Panc1 (cell line): ENCODE data around the gene UBE2E2.

Experiments
- POLR2AphosphoS5 ChIP-seq: IDR thresholded peaks from 2 replicates; pipeline ENCODE4 v1.6.1; 2012; ENCODE audit warnings: mild to moderate bottlenecking, low read depth, low read length, moderate library complexity
- REST ChIP-seq, 2 experiments: IDR thresholded peaks; 2 replicates each; pipeline ENCODE4 v1.6.1; 2011 to 2012; ENCODE audit warnings: low read depth in 2 of 2, control low read depth in 1 of 2, low read length in 1 of 2, mild to moderate bottlenecking in 1 of 2, moderate library complexity in 1 of 2; ENCODE audit not compliant: insufficient read depth in 1 of 2
- SIN3A ChIP-seq: IDR thresholded peaks from 2 replicates; pipeline ENCODE4 v1.6.1; 2012; ENCODE audit warnings: low read depth, mild to moderate bottlenecking, low read length, moderate library complexity, borderline replicate concordance; ENCODE audit not compliant: insufficient read depth
- TCF7L2 ChIP-seq: IDR thresholded peaks from 2 replicates; pipeline ENCODE4 v1.6.1; 2011; ENCODE audit warnings: mild to moderate bottlenecking, low read depth, low read length, inconsistent platforms
- TF ChIP-seq, protein P1 (sequence below): fragments of 450-650 bp; IDR thresholded peaks from 2 replicates; pipeline ENCODE4 v1.5.1; 2017; ENCODE audit warnings: mild to moderate bottlenecking

GRCh38 chr3:23620638-23621015 lies 417.5 kb downstream of the UBE2E2 start:
- TF ChIP-seq, protein P1, sequence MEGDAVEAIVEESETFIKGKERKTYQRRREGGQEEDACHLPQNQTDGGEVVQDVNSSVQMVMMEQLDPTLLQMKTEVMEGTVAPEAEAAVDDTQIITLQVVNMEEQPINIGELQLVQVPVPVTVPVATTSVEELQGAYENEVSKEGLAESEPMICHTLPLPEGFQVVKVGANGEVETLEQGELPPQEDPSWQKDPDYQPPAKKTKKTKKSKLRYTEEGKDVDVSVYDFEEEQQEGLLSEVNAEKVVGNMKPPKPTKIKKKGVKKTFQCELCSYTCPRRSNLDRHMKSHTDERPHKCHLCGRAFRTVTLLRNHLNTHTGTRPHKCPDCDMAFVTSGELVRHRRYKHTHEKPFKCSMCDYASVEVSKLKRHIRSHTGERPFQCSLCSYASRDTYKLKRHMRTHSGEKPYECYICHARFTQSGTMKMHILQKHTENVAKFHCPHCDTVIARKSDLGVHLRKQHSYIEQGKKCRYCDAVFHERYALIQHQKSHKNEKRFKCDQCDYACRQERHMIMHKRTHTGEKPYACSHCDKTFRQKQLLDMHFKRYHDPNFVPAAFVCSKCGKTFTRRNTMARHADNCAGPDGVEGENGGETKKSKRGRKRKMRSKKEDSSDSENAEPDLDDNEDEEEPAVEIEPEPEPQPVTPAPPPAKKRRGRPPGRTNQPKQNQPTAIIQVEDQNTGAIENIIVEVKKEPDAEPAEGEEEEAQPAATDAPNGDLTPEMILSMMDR = no peak
- no peak for TF ChIP-seq REST (IDR thresholded peaks at IDR 0.05; ENCODE audit: insufficient read depth in 1 of 2, low read depth in 2 of 2, low read length in 1 of 2)
- TF ChIP-seq POLR2AphosphoS5 = no peak
- TF ChIP-seq SIN3A = no peak
- TF ChIP-seq TCF7L2 = no peak
